HG03342 (cell line): ENCODE results near the gene NME9.
"Not testable (repeated sequence)": the region's sequence is repeated elsewhere in the genome, so short reads cannot be mapped to it uniquely, and the experiment has no call there.

Experiments
- ATAC-seq: cut with Tn5 transposase; IDR thresholded peaks from one replicate; pipeline ENCODE4 v1.9.1; 2021; ENCODE audit warnings: mild to moderate bottlenecking, moderate library complexity; ENCODE audit not compliant: unreplicated experiment

NME9 gene

GRCh38 chr3:138329127-138329983 lies at the start of gene NME9:
Gene NME9 (minus strand): TSS chr3:138329851. CDS start chr3:138329335, 516 bp downstream.
- ATAC-seq = peak; percentile 69

DNA sequence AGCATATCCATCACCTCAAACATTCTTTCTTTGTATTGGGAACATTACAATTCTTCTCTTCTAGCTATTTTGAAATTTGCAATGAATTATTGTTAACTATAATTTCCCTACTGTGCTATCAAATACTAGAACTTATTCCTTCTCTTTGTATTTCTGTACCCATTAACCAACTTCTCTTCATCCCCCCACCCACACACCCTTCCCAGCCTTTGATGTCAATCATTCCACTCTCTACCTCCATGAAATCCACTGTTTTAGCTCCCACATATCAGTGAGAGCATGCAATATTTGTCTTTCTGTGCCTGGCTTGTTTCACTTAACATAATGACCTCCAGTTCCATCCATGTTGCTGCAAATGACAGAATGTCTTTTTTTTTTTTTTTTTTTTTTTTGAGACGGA lies 49.3 kb upstream of the NME9 start:
- ATAC-seq = no peak

- no peak for ATAC-seq
Measured at GRCh38 chr3:138378331-138378730, 48.7 kb upstream of the NME9 start.

GRCh38 chr3:138377804-138378203 lies 48.2 kb upstream of the NME9 start:
- ATAC-seq = no peak

GRCh38 chr3:138377212-138377611 lies 47.6 kb upstream of the NME9 start:
- ATAC-seq = not testable (repeated sequence)

GRCh38 chr3:138376663-138377062 lies 47.0 kb upstream of the NME9 start:
- ATAC-seq = no peak

DNA sequence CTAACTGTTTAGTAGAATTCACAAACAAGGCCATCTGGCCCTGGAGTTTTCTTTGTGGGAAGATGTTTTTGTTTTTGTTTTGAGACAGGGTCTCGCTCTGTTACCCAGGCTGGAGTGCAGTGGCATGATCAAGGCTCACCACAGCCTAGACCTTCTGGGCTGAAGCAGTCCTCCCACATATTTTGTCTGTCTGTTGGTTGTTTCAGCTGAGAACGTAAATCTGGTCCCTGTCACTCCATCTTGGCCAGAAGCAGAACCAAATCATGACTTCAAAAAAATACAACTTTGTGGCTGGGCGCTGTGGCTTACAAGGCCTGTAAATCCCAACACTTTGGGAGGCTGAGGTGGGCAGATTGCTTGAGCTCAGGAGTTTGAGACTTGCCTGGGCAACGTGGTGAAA lies 45.8 kb upstream of the NME9 start:
- ATAC-seq = no peak

- ATAC-seq = no peak
Measured at GRCh38 chr3:138374573-138375134, 45.0 kb upstream of the NME9 start.

- ATAC-seq = no peak
Measured at GRCh38 chr3:138373736-138374094, 44.1 kb upstream of the NME9 start.

- no peak for ATAC-seq
Measured at GRCh38 chr3:138373087-138373735, 43.6 kb upstream of the NME9 start.

DNA sequence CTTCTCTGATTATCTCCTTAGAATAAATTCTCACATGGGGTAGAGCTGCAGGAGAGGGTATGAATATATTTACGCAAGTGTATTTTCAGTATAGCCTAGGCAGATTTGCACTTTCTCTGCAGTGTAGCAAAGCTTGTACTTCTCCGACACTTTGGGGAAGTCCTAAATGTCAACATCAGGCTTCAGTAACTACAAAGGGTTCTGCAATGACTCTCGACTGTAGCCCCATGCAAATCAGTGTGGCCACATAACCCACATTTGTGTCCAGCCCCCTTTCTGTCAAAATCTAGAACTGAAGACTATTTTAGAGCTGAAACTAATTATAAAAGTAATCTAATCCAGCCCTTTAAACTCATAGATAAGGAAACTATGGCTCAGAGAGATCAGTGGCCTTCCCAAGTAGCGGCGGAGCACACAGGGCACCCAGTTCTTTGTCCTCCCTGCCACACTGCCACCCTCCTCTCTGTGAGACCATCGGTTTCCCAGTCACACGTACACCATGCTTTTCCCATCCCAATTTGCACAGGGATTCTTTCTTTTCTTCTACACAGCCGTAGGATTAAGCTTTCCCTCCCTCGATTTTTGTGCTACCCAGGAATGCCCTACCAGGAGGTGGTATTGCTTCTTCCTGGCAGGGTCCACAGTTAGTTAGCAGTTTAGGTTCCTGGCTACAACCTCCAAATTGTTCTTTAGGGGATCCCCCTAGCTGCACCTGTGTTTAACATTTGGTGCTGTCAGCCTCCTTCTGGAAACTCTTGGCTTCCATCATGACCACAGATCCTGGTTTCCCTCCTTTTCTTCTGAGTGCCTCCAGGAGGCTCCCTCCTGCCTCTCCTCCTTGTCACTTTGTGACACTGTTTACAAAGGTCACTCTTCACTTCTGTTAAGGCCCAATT lies 41.7 kb upstream of the NME9 start:
- ATAC-seq = peak; percentile 99

GRCh38 chr3:138370321-138370720 lies 40.7 kb upstream of the NME9 start:
- ATAC-seq = no peak

GRCh38 chr3:138369151-138369900 lies 39.7 kb upstream of the NME9 start:
- no peak for ATAC-seq

DNA sequence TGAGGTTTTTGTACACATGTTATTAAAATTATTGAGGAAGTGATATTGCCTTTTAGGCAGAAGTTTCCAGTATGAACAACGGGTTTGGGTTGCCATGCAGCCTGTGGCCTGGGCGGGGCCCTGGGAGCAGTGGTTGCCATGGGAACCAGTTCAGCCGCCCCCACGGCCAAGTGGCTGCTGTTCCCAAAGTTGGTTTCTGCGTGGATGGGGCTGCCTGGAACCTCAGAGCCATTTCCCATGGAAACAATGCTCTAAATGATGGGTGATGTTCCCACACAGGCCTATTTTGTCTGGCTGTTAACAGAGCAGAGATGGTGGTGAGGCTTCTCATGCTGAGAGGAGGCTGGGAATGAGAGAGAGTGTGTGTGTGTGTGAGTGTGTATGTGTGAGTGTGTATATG lies 38.3 kb upstream of the NME9 start:
- no peak for ATAC-seq

- ATAC-seq = no peak
Measured at GRCh38 chr3:138367326-138367850, 37.7 kb upstream of the NME9 start.

GRCh38 chr3:138366006-138366759 lies 36.5 kb upstream of the NME9 start:
- no peak for ATAC-seq

DNA sequence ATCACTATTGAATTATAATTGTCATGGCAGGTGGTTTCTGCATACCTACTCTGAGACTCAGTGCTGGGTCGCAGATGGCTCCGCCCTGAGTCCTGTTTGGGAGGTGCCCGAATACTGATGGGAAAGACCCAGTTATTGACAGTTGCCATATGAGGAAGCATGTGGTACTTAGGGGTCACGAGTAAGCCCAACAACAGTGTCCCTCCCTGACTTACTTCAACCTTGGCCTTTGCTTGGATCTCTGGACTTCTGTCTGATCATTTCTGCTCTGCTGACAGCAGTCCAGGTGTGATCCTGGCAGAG lies 35.6 kb upstream of the NME9 start:
- no peak for ATAC-seq

DNA sequence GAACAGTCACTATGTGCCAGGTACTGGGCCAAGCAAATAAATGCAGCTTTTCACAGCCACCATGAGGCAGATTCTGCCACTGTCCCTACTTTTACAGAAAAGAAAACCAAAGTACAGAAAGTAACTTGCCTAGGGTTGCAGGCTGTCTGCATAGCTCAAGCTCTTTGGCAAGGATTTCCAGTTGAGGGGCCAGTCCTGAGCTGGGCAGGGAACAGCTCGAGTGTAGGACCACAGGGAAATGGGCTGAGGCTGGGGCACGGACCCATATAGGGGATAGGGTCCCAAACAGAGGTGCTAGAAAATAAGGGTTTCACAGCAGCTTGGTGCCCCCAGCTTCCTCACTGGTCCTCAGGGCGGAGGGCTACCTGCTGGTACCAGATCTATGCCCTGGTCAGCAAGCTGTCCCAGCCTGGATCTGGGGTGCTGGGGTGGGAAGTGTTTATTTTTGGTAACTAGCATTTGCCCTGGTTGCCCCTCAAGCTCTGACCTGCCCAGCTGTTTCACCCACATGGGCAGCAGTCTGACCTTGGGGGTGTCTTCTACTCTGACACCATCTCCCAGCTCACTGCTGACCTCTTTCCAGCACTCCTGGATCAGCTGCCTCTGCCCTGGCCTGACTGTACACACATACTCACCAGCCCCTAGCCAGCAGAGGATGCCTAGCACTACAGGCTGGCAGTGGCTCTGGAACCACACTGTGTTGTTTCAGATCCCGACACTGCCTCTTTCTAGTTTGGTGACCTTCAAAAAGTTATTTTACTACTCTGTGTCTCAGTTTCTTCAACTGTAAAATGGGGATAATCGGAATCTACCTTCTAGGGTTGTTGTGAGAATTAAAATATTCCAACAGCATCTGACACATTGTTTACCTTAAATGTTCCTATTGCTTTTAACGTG lies 35.0 kb upstream of the NME9 start:
- no peak for ATAC-seq

- ATAC-seq = no peak
Measured at GRCh38 chr3:138363322-138363721, 33.7 kb upstream of the NME9 start.
